ENCODE measurements around the gene LDLRAD3. TPM values are rescaled to one million over a fixed set of nuclear protein-coding genes. Genes with fewer than 3 reads are reported as not detected.

Gene LDLRAD3
- polyA plus RNA-seq, 3 donors = 7.3 to 14.1 (median 10.4) TPM

DNA sequence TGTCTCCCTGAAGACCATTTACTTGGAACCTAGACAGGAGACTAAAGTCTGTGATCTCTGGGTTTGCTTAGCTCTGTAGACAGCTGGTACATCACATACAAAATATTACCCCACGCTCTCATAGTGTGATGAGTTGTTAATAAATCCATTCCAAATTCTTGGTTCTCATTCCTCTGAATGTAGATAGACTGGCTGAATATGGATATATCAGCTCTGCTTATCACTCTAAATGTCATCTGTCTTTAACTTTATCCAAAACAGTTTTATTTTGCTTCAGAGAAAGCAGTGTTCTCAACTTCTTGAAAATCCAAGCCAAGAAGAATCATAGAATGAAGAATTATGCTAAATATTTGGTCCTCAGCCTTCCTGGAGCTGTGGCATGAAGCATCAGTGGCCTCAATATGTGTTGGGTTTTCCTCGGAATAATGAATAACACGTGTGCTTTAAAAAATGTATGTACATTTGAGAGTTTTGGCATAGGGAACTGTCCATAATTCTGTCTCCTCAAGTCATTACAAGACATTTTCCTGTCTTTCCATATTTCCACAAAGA, 10.5 kb upstream of the LDLRAD3 start:
- peak overlapping the region in 1 of 2 donors; percentile 77 for H3K27ac ChIP-seq (ENCODE audit: low read depth in 1 of 2, low read length in 2 of 2)
- H2AFZ ChIP-seq (ENCODE audit: insufficient read depth, low read depth, low read length, poor library complexity, severe bottlenecking) = no peak overlapping the region

DNA sequence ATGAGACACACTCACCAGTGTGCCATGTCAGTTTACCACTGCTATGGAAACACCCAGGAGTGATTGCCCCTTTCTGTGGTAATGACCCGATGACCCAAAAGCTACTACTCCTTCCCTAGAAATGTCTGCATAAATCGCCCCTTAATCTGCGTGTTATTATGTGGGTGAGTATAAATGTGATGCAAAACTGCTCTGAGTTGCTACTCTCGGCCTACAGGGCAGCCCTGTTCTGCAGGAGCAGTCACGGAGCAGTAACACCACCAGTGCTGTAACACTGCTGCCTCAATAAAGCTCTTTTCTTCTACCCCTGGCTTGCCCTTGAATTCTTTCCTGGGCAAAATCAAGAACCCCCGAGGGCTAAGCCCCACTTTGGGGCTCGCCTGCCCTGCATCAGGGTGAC, 9.6 kb upstream of the LDLRAD3 start:
- H3K27ac Mint-ChIP-seq = peak overlapping the region in 1 of 7 donors; percentile 19
- peaks cover 0 to 3% (median 2%) of the 10 kb centered on the region in 3 donors for H3K27me3 Mint-ChIP-seq (ENCODE audit: low read depth in 3 of 3)
- H3K9me3 Mint-ChIP-seq = peaks cover 0 to 5% (median 0%) of the 10 kb centered on the region in 7 donors

More for the DNA sequence above, 10.5 kb upstream of the LDLRAD3 start:
- TF ChIP-seq, protein P1, sequence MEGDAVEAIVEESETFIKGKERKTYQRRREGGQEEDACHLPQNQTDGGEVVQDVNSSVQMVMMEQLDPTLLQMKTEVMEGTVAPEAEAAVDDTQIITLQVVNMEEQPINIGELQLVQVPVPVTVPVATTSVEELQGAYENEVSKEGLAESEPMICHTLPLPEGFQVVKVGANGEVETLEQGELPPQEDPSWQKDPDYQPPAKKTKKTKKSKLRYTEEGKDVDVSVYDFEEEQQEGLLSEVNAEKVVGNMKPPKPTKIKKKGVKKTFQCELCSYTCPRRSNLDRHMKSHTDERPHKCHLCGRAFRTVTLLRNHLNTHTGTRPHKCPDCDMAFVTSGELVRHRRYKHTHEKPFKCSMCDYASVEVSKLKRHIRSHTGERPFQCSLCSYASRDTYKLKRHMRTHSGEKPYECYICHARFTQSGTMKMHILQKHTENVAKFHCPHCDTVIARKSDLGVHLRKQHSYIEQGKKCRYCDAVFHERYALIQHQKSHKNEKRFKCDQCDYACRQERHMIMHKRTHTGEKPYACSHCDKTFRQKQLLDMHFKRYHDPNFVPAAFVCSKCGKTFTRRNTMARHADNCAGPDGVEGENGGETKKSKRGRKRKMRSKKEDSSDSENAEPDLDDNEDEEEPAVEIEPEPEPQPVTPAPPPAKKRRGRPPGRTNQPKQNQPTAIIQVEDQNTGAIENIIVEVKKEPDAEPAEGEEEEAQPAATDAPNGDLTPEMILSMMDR (IDR thresholded peaks at IDR 0.05) = no peak
- Histone ChIP-seq H3K27me3 (ENCODE audit: control insufficient read depth in 2 of 2, insufficient read depth in 2 of 2, low read length in 2 of 2) (no peaks in the 10 kb centered on the region), H3K9me3 (replicated peaks in 1 of 2; ENCODE audit: control insufficient read depth in 1 of 2, insufficient read depth in 1 of 2, low read length in 2 of 2) (peaks cover 0 to 3% of the 10 kb centered on the region in 2 donors), H4K20me1 (ENCODE audit: insufficient read depth, low read length) (no peaks in the 10 kb centered on the region), H3K4me1 (ENCODE audit: control insufficient read depth in 1 of 2, insufficient read depth in 2 of 2, low read length in 2 of 2) (peaks cover 44 to 51% of the 10 kb centered on the region in 2 donors), H3K79me2 (ENCODE audit: insufficient read depth, low read length) (no peaks in the 10 kb centered on the region), H3K4me3 (replicated peaks in 1 of 3; ENCODE audit: low read depth in 2 of 3, low read length in 3 of 3) (peak overlapping the region in 2 of 3 experiments; percentile 13 to 34), H3K9ac (ENCODE audit: insufficient read depth, low read length, poor library complexity, severe bottlenecking) (no peak overlapping the region), H3K36me3 (replicated peaks in 1 of 2; ENCODE audit: control insufficient read depth in 1 of 2, insufficient read depth in 2 of 2, low read length in 2 of 2) (no peaks in the 10 kb centered on the region), H3K4me2 (replicated peaks; ENCODE audit: extremely low read depth, low read length, poor library complexity, severe bottlenecking) (peak overlapping the region; percentile 52)
- peak overlapping the region in 1 of 2 donors; percentile 69 for H3K4me3 Mint-ChIP-seq
- 80% methylated on average over 1 of the region's 3 CpGs for WGBS (ENCODE audit: insufficient coverage)
- intact Hi-C loops (cut with micrococcal nuclease) = loop anchor here in 1 of 2 donors (10.0 kb wide), 1 partner anchor 221 kb away; no protein-coding TSS in a partner anchor
- DNase-seq = no peak
- peaks cover 0 to 4% (median 2%) of the 10 kb centered on the region in 3 donors for H3K27me3 Mint-ChIP-seq (ENCODE audit: low read depth in 3 of 3)
- peaks cover 56% of the 10 kb centered on the region for H3K4me1 Mint-ChIP-seq
- no peaks in the 10 kb centered on the region for H3K36me3 Mint-ChIP-seq
- H3K9me3 Mint-ChIP-seq = peaks cover 0 to 5% (median 0%) of the 10 kb centered on the region in 7 donors
- peak overlapping the region; percentile 83 to 97 (median 86) for H3K27ac Mint-ChIP-seq

More for the DNA sequence above, 9.6 kb upstream of the LDLRAD3 start:
- peaks cover 50% of the 10 kb centered on the region for H3K4me1 Mint-ChIP-seq
- no peak overlapping the region for H3K4me2 ChIP-seq (replicated peaks; ENCODE audit: extremely low read depth, low read length, poor library complexity, severe bottlenecking)
- WGBS (ENCODE audit: insufficient coverage) = 100% methylated on average over 2 of the region's 7 CpGs
- no peak for DNase-seq
- no peaks in the 10 kb centered on the region for H3K27me3 ChIP-seq (ENCODE audit: control insufficient read depth in 2 of 2, insufficient read depth in 2 of 2, low read length in 2 of 2)
- no peak overlapping the region for H3K27ac ChIP-seq (ENCODE audit: low read depth in 1 of 2, low read length in 2 of 2)
- no peaks in the 10 kb centered on the region for H4K20me1 ChIP-seq (ENCODE audit: insufficient read depth, low read length)
- H3K9ac ChIP-seq (ENCODE audit: insufficient read depth, low read length, poor library complexity, severe bottlenecking) = no peak overlapping the region
- peaks cover 39 to 45% of the 10 kb centered on the region in 2 donors for H3K4me1 ChIP-seq (ENCODE audit: control insufficient read depth in 1 of 2, insufficient read depth in 2 of 2, low read length in 2 of 2)
- H3K4me3 Mint-ChIP-seq = no peak overlapping the region
- H3K36me3 Mint-ChIP-seq = no peaks in the 10 kb centered on the region
- no peaks in the 10 kb centered on the region for H3K36me3 ChIP-seq (replicated peaks in 1 of 2; ENCODE audit: control insufficient read depth in 1 of 2, insufficient read depth in 2 of 2, low read length in 2 of 2)
- peaks cover 0 to 3% of the 10 kb centered on the region in 2 donors for H3K9me3 ChIP-seq (replicated peaks in 1 of 2; ENCODE audit: control insufficient read depth in 1 of 2, insufficient read depth in 1 of 2, low read length in 2 of 2)
- no peak overlapping the region for H3K4me3 ChIP-seq (replicated peaks in 1 of 3; ENCODE audit: low read depth in 2 of 3, low read length in 3 of 3)
- intact Hi-C loops (cut with micrococcal nuclease) = loop anchor here in 1 of 2 donors (10.0 kb wide), 1 partner anchor 221 kb away; no protein-coding TSS in a partner anchor
- H3K79me2 ChIP-seq (ENCODE audit: insufficient read depth, low read length) = no peaks in the 10 kb centered on the region
- TF ChIP-seq, protein P1 (IDR thresholded peaks at IDR 0.05) = no peak
- H2AFZ ChIP-seq (ENCODE audit: insufficient read depth, low read depth, low read length, poor library complexity, severe bottlenecking) = no peak overlapping the region
